ENCODE results near the gene PLXNA2. TPM values are rescaled to one million over a fixed set of nuclear protein-coding genes. Genes with fewer than 3 reads are reported as not detected.

PLXNA2 gene
- total and polyA plus RNA-seq, 2 donors (not counting 1 experiment from before 2014, with no cell fraction given) = 0.31 to 1.2 TPM

DNA sequence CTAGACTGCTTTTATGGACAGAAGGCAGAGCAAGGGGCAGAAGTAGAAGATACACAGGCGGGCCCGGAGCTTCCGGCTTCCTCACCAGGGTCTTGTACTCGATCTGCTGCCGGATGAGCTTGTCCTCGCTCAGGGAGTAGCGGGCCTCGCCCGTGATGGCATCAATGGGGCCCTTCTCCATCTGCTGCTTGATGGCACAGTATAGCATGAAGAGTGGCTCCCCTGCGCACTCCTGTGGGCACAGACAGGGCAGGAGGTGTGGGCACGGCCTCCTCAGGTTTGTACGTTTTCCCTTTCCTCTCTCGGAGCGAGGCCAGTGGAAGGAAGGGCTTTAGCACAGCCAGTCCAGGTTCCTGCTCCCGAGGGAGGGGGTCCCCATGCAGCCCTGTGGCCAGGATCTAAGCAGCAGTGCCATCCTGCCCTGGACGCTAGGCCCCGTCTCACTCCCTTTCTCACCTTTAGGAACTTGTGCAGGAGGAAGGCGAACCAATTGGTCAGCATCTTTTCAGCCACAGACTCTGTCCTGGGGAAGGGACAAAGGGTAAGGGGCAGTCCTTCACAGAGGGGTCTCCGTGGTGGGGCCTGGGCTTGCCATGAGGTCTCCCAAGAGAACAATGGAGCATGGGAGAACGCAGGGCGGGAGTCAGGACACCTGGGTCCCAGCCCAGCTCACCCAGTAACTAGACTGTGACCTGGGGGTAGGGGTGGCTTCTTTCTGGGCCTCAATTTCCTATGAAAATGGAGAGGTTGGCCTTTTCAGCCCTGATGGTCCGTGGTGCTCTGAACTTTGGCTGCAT lies 204.4 kb downstream of the PLXNA2 start:
- ChIA-PET POLR2A (no interaction called here), CTCF (no interaction called here)
- DNase-seq (no peak), ATAC-seq (ENCODE audit: low read depth) (no peak)
- Mint-ChIP-seq H3K27ac (no peak overlapping the region), H3K9me3 (ENCODE audit: insufficient read depth) (no peaks in the 10 kb centered on the region), H3K27me3 (peaks cover 5% of the 10 kb centered on the region), H3K4me1 (no peaks in the 10 kb centered on the region), H3K4me3 (no peak overlapping the region)
- intact Hi-C loops (cut with micrococcal nuclease) = no loop called here
- Histone ChIP-seq H3K4me1 (ENCODE audit: control insufficient read depth in 2 of 2, insufficient read depth in 2 of 2, low read length in 2 of 2) (no peaks in the 10 kb centered on the region), H3K4me3 (ENCODE audit: control extremely low read depth in 1 of 5, extremely low read depth in 1 of 5, insufficient read depth in 1 of 5, low read depth in 2 of 5, low read length in 4 of 5) (no peak overlapping the region), H3K27ac (ENCODE audit: low read length in 2 of 2) (no peak overlapping the region), H3K27me3 (replicated peaks in 1 of 4; ENCODE audit: control extremely low read depth in 1 of 4, control insufficient read depth in 3 of 4, insufficient read depth in 4 of 4, low read length in 3 of 4) (no peaks in the 10 kb centered on the region), H3K9me3 (ENCODE audit: control extremely low read depth in 1 of 3, control insufficient read depth in 2 of 3, insufficient read depth in 1 of 3, low read length in 2 of 3) (no peaks in the 10 kb centered on the region), H3K9ac (ENCODE audit: low read length) (no peak overlapping the region), H4K20me1 (ENCODE audit: control insufficient read depth, insufficient read depth, low read length, poor library complexity, severe bottlenecking) (no peaks in the 10 kb centered on the region), H3K36me3 (replicated peaks in 1 of 2; ENCODE audit: control extremely low read depth in 1 of 2, control insufficient read depth in 1 of 2, extremely low read depth in 1 of 2, insufficient read depth in 2 of 2, low read length in 1 of 2) (no peaks in the 10 kb centered on the region), H3K79me2 (ENCODE audit: control insufficient read depth, insufficient read depth, low read length) (no peaks in the 10 kb centered on the region), H2AFZ (ENCODE audit: insufficient read depth, low read depth, low read length, poor library complexity, severe bottlenecking) (no peak overlapping the region), H3K4me2 (replicated peaks; ENCODE audit: low read depth, low read length, poor library complexity, severe bottlenecking) (no peak overlapping the region)
- TF ChIP-seq EZH2 (IDR thresholded peaks at IDR 0.05; ENCODE audit: borderline replicate concordance, insufficient read depth, low read depth, low read length, poor library complexity, severe bottlenecking) = no peak
- TF ChIP-seq, protein P1, sequence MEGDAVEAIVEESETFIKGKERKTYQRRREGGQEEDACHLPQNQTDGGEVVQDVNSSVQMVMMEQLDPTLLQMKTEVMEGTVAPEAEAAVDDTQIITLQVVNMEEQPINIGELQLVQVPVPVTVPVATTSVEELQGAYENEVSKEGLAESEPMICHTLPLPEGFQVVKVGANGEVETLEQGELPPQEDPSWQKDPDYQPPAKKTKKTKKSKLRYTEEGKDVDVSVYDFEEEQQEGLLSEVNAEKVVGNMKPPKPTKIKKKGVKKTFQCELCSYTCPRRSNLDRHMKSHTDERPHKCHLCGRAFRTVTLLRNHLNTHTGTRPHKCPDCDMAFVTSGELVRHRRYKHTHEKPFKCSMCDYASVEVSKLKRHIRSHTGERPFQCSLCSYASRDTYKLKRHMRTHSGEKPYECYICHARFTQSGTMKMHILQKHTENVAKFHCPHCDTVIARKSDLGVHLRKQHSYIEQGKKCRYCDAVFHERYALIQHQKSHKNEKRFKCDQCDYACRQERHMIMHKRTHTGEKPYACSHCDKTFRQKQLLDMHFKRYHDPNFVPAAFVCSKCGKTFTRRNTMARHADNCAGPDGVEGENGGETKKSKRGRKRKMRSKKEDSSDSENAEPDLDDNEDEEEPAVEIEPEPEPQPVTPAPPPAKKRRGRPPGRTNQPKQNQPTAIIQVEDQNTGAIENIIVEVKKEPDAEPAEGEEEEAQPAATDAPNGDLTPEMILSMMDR (IDR thresholded peaks at IDR 0.05) = no peak
- 93% methylated on average over 19 of the region's 22 CpGs for WGBS (ENCODE audit: insufficient coverage)

DNA sequence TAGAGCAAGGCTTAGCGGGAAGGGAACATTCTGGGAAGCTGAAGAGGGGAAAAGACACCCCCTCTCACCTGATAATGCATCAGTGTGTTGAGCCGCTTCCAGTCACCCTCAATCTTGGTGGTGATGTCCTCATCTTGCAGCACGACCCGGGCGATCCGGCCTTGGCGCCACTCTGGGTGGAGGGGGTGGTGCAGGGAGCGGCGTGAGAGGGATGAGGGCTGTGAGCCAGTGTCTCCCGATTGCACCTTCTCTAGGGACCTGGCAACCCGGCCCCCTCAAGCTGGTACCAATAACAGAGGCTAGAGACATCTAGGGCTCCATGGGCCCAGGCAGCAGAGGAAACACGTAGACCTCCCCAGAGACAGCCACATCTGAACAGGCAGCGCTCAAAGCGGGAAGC lies 205.9 kb downstream of the PLXNA2 start:
- 79% methylated on average over 12 of the region's 14 CpGs for WGBS (ENCODE audit: insufficient coverage)
- no peaks in the 10 kb centered on the region for H3K79me2 ChIP-seq (ENCODE audit: control insufficient read depth, insufficient read depth, low read length)
- Mint-ChIP-seq H3K27ac (no peak overlapping the region), H3K4me3 (no peak overlapping the region), H3K9me3 (ENCODE audit: insufficient read depth) (no peaks in the 10 kb centered on the region), H3K4me1 (no peaks in the 10 kb centered on the region), H3K27me3 (peaks cover 5% of the 10 kb centered on the region)
- ATAC-seq (ENCODE audit: low read depth) = no peak
- no peaks in the 10 kb centered on the region for H4K20me1 ChIP-seq (ENCODE audit: control insufficient read depth, insufficient read depth, low read length, poor library complexity, severe bottlenecking)
- DNase-seq = no peak
- TF ChIP-seq EZH2 (IDR thresholded peaks at IDR 0.05; ENCODE audit: borderline replicate concordance, insufficient read depth, low read depth, low read length, poor library complexity, severe bottlenecking) = no peak
- TF ChIP-seq, protein P1 (IDR thresholded peaks at IDR 0.05) = no peak
- H3K27ac ChIP-seq (ENCODE audit: low read length in 2 of 2) = no peak overlapping the region
- no peak overlapping the region for H3K4me2 ChIP-seq (replicated peaks; ENCODE audit: low read depth, low read length, poor library complexity, severe bottlenecking)
- intact Hi-C loops (cut with micrococcal nuclease) = no loop called here
- no peaks in the 10 kb centered on the region for H3K36me3 ChIP-seq (replicated peaks in 1 of 2; ENCODE audit: control extremely low read depth in 1 of 2, control insufficient read depth in 1 of 2, extremely low read depth in 1 of 2, insufficient read depth in 2 of 2, low read length in 1 of 2)
- H2AFZ ChIP-seq (ENCODE audit: insufficient read depth, low read depth, low read length, poor library complexity, severe bottlenecking) = no peak overlapping the region
- H3K4me1 ChIP-seq (ENCODE audit: control insufficient read depth in 2 of 2, insufficient read depth in 2 of 2, low read length in 2 of 2) = no peaks in the 10 kb centered on the region
- ChIA-PET CTCF (no interaction called here), POLR2A (no interaction called here)
- H3K9ac ChIP-seq (ENCODE audit: low read length) = no peak overlapping the region
- no peaks in the 10 kb centered on the region for H3K27me3 ChIP-seq (replicated peaks in 1 of 4; ENCODE audit: control extremely low read depth in 1 of 4, control insufficient read depth in 3 of 4, insufficient read depth in 4 of 4, low read length in 3 of 4)
- no peaks in the 10 kb centered on the region for H3K9me3 ChIP-seq (ENCODE audit: control extremely low read depth in 1 of 3, control insufficient read depth in 2 of 3, insufficient read depth in 1 of 3, low read length in 2 of 3)
- no peak overlapping the region for H3K4me3 ChIP-seq (ENCODE audit: control extremely low read depth in 1 of 5, extremely low read depth in 1 of 5, insufficient read depth in 1 of 5, low read depth in 2 of 5, low read length in 4 of 5)
